Erythroblast (primary cell): ENCODE data around the gene NSUN2.
"Not testable (repeated sequence)": the region's sequence is repeated elsewhere in the genome, so short reads cannot be mapped to it uniquely, and the experiment has no call there.

Experiments
- DNase-seq, 2 experiments: peaks; one replicate each; lab custom pipeline; 2025; lab: John Stamatoyannopoulos, UW
- GATA1 ChIP-seq: IDR thresholded peaks from 2 replicates; pipeline ENCODE4 v1.6.1; 2011; ENCODE audit warnings: low read depth, mild to moderate bottlenecking, control low read depth, low read length, moderate library complexity
- POLR2A ChIP-seq: IDR thresholded peaks from 2 replicates; pipeline ENCODE4 v1.6.1; 2011; ENCODE audit warnings: mild to moderate bottlenecking, low read length

Gene NSUN2

DNA sequence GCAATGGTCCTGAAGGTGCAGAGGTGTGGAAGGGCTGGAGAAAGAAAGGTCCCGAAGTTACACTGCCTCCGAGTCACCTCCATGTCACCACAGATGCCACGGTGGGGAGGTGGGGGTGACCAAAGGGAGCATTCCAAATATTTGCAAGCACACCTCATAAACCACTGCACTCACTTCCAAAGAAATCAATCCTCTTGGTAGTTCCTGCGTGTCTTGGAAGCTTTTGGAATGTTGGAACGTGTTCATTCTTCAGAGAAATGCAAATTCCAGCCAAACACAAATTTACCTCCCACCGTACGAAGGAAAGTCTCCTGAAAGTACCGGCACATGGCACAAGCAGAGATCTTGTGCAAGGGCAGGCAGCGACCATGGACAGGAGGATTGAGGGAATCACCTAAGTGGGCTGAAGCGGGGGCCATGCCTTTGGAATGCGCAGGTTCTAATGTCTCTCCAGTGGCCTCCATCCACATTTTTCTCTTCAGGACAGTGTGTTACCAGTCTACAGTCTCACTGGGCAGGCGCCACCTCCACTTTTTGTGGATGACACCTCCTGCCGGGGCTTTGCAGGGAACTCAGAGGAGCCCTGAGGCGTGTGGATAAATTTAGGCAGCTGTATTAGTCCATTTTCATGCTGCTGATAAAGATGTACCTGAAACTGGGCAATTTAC, 54.0 kb downstream of the NSUN2 start:
- DNase-seq: no peak

DNA sequence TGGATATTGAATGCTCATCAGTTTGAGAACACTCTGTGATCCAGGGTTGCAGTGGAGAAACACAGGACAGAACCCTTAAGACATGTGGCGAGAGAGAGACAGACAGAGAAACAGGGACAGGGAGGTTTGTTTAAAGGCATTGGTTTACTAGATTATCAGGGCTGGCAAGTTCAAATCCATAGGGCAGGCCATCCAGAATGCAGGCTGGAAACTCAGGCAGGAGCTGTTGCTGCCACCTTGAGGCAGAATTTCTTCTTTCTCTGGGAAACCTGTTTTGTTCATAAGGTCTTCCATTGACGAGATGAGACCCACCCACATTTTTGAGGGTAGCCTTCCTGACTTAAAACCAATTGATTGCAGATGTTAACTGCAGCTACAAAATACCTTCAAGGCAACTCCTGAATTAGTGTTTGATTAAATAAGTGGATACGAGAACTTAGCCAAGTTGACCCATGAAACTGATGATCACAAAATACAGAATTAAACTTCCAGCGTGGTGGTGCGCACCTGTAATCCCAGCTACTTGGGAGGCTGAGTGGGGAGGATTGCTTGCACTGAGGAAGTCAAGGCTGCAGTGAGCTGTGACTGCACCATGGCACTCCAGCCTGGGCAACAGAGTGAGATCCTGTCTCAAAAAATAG, 55.9 kb downstream of the NSUN2 start:
- no peak for TF ChIP-seq POLR2A
- no peak for TF ChIP-seq GATA1
- peak; percentile 7 to 9 for DNase-seq

More for the DNA sequence above, 54.0 kb downstream of the NSUN2 start:
- no peak for TF ChIP-seq POLR2A
- TF ChIP-seq GATA1: no peak

DNA sequence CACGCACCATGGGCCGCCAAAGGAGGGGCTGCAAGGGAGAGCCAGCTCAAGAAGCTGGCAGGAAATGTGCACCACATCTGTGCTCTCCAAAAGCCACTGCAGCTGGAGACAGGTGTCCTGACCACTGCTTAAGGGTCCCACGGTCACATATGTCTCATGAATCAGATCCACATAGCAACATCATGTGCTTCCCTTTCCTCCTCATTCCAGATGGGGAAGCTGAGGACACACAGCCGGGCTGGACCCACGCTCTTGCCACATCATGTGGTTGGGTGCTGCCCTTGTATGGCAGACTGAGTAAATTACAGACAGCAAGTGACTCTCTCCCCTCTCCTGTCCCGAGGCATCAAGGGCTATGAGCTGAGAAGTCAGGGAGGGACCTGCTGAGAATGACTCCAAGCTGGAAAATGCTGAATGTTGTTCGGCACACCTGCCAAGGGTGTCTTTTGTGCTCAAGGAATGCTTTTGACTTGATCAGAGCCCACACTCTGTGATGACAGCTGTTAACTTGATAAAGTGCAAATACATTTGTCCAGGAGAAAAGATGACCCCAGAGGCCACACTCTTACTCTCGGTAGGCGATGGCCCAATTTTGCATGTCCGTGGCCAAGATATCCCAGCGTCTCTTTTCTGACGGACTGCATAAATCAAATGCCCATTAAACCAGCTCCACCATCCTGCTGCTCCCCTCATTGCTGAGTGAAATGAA, 58.2 kb downstream of the NSUN2 start:
- DNase-seq: no peak
- TF ChIP-seq POLR2A (no peak), GATA1 (no peak)

DNA sequence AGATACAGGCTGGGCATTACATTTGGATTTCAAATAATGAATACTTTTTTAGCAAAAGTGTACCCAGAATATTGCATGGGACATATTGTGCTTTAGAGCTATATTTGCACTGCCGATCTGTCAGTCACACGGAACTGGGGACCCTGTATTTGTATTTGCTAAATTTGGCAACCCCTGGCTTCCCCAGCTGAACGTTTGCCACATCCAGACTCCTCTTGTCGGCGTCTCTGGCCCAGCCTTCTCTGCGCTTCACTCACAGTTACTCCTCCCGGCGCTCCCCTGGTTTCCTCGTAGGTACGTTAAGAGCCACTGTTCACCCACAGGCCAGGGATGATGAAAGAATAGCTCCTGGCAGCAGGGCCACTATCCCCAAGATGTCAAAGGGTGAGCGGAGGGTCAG, 58.7 kb downstream of the NSUN2 start:
- TF ChIP-seq POLR2A: no peak
- TF ChIP-seq GATA1: no peak
- no peak for DNase-seq

DNA sequence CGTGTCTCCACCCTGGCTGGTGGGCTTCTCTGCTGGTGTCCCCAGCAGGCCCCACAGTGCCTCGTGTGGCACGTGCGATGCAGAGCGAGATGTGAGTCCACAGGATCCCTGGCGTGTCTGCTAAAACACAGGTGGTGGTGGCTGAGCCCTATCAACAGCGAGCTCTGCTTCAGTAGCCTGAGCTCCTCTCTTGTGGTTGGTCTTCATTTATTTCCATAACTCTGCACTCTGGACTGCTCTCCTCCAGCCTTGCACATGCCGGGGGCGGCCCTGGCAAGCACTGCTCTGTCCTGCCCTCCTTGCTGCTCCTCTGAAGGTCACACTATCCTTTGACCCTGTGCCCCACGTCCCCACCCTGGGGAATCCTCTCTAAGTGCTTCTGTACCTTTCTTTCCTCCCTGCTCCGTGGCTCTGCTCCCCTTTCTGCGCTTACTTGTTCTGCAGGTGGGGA, 59.2 kb downstream of the NSUN2 start:
- DNase-seq: no peak
- no peak for TF ChIP-seq POLR2A
- no peak for TF ChIP-seq GATA1

DNA sequence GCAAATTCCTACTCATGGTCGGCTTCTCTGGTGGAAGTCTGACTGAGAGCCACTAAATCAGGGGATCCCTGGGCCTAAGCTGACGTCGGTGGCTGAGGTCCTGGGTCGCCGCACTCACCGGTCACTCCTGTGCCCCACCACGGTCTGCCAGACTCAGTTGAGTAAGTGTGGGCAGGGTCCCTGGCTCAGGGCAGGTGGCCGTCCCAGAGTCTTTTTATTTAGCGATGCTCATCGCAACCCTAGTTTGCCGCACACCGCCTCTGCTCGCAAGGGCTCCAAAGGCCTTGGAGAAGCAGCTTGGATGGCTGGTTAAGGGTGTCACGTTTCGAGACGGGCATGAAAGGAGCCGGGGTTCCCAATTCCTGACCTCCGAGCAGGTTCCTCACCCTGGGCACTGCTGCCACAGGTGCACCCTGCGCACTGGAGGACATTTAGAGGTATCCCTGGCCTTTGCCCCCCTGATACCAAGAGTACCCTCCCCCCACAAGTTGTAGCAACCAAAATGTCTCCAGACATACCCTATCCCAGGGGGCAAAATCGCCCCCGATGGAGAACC, 59.9 kb downstream of the NSUN2 start:
- TF ChIP-seq GATA1 (no peak), POLR2A (no peak)
- no peak for DNase-seq

DNA sequence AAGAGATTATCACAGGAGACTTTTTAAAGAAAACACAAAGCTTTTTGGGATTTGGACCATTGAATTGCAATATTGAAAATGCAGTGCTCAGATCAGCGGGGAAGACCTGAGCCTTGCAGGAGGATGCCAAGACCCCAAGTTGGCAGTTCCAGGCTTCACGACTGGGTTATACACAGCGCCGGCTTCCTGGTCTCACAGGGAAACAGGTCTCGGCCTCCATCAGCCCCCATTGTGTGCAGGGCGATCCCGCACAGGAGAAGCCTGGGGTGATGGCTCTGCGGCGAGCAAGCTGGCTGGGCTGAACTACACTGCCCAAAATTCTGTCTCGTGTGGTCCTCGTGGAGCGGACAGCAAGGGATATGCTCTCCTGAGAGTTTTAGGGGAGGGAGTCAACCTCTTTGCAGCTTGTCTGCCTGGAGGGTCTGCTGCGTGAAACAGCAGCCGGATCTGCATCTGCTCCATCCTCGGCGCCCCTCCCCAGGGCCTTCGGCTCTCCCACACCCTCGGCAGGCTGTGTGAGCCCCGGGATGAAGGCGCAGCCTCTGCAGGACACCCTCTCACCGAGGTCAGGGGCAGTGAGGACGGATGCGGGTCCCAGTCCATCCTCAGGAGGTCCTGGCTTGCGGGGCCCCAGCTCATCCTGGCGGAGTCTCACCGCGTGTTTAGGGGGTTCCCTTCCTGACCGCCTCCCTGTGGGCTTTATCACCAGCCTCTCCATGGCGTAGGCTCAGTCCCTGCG, 60.6 kb downstream of the NSUN2 start:
- DNase-seq: no peak
- TF ChIP-seq POLR2A (no peak), GATA1 (no peak)

DNA sequence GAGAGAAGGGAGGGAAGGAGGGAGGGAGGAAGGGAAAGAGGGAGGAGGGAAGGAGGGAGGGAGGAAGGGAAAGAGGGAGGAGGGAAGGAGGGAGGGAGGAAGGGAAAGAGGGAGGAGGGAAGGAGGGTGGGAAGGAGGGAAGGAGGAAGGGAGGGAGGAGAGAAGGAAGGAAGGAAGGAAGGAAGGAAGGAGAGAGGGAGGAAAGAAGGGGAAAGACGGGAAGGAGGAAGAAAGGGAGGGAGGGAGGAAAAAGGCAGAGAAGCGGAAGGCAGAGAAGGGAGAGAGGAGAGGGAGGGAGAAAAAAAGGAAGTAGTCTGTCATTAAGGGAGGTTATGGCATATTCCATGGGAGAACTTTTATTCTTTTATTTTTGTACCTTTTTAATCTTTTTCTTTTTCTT, 61.2 kb downstream of the NSUN2 start:
- DNase-seq: not testable (repeated sequence)

DNA sequence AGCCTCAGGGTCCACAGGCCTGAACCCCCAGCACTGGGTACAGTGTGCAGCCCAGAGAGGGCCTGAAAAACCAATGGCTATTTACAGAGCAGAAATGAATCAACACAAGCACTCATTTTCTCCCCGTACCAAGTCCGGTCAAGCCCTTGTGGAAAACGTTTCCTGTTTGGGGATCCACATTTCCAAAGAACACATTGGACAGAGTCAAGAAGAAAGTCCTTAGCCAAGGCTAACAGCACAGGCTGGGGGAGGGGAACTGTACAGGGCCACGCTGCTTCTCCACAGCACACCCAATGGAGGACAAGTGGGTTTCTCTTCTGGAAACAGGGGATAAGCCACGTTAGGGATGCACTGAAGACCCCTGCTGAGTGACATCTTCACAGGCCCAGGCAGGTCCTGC, 62.3 kb downstream of the NSUN2 start:
- DNase-seq: no peak
- no peak for TF ChIP-seq GATA1
- no peak for TF ChIP-seq POLR2A

DNA sequence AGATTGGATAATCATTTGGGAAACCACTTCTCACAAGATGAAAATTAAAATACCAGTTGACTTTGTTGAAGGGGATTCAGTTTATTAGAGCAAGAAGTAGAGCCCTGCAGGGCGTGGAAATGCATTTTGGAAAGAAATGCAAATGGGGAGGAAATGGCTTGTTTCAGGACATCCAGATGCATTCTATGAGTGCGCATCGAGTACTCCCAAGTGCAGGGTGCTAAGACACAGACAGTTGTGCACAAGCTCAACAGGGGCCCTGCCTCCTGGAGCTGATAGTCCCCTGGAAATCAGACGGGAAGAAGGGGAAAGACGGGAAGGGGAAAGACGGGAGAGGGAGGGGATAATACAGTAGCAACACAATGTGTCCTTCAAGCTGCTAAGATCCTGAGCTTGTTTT, 64.0 kb downstream of the NSUN2 start:
- DNase-seq: no peak
- no peak for TF ChIP-seq GATA1
- TF ChIP-seq POLR2A: no peak

DNA sequence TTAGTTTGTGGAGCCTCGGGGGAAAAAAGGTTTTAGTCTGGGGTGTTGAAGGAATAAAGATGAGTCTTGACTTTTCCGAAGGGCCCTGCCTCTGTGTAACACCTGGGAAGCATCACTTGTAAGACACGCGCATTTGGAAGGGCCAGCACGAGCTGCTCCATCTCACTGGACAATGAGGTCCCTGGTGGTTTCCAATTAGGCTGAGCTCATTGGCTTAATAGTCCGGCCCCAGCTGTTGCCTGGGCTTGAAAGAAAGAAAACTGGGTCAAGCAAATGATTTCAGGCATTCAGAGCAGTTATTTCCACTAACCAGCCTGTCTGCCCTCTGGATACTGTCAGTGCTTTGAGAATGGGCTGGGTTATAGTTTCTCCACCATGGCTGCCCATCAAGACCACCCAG, 64.5 kb downstream of the NSUN2 start:
- no peak for DNase-seq
- no peak for TF ChIP-seq POLR2A
- TF ChIP-seq GATA1: no peak

DNA sequence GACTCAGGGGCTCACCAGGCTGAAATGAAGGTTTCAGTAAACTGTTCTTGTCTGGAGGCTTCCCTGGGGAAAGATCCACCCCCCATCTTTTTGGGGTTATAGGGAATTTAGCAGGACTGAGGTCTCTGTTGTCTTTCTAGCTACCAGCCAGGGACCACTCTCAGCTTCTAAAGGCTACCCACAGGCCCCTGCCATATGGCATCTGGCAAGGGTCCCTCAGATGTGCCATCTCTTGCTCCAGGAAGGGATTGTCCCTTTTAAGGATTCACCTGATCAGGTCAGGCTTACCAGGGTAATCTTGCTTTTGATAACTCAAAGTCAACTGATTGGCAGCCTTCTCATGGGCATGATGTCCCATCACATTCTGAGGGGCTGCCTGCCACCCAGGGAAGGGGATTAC, 65.0 kb downstream of the NSUN2 start:
- no peak for DNase-seq

DNA sequence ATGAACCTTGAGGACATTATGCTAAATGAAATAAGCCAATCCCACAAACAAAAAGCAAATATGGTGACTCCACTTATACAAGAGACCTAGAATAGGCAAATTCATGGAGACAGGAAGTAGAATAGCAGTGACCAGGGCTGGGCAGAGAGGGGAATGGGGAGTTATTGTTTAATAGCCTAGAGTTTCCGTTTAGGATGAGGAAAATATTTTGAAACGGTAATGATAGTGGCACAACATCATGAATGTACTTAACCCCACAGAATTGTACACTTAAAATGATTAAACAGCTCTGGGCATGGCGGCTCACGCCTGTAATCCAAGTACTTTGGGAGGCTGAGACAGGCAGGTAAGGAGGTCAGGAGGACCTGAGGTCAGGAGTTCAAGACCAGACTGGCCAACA, 65.8 kb downstream of the NSUN2 start:
- no peak for TF ChIP-seq GATA1
- TF ChIP-seq POLR2A: no peak
- no peak for DNase-seq

More for the DNA sequence above, 65.0 kb downstream of the NSUN2 start:
- TF ChIP-seq GATA1 (no peak), POLR2A (no peak)
